ENCODE measurements around the gene CRISP3.

GRCh38 chr6:49730251-49730650 lies 13.9 kb downstream of the CRISP3 start:
- TF ChIP-seq, protein P1, sequence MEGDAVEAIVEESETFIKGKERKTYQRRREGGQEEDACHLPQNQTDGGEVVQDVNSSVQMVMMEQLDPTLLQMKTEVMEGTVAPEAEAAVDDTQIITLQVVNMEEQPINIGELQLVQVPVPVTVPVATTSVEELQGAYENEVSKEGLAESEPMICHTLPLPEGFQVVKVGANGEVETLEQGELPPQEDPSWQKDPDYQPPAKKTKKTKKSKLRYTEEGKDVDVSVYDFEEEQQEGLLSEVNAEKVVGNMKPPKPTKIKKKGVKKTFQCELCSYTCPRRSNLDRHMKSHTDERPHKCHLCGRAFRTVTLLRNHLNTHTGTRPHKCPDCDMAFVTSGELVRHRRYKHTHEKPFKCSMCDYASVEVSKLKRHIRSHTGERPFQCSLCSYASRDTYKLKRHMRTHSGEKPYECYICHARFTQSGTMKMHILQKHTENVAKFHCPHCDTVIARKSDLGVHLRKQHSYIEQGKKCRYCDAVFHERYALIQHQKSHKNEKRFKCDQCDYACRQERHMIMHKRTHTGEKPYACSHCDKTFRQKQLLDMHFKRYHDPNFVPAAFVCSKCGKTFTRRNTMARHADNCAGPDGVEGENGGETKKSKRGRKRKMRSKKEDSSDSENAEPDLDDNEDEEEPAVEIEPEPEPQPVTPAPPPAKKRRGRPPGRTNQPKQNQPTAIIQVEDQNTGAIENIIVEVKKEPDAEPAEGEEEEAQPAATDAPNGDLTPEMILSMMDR (IDR thresholded peaks at IDR 0.05 in 4 of 5, conservative IDR thresholded peaks at IDR 0.05 in 1 of 5): no peak
- no peak for TF ChIP-seq POLR2A (IDR thresholded peaks at IDR 0.05)
